KOPT-K1 (cell line): ENCODE data around the gene SLC6A6.

Experiments used
- H3K27ac ChIP-seq: fragments of 200-600 bp; sonication (generic); 2 replicates; pipeline ENCODE4 v1.5.1; 2016; ENCODE audit warnings: antibody characterized with exemption, mild to moderate bottlenecking, low read depth, low read length; ENCODE audit not compliant: poor library complexity, severe bottlenecking
- H3K36me3 ChIP-seq: fragments of 200-600 bp; sonication (generic); 2 replicates; pipeline ENCODE4 v1.5.1; 2017; ENCODE audit warnings: antibody characterized with exemption, mild to moderate bottlenecking, low read length, moderate library complexity; ENCODE audit not compliant: insufficient read depth
- H3K9me3 ChIP-seq: fragments of 200-600 bp; sonication (generic); 2 replicates; pipeline ENCODE4 v1.5.1; 2017; ENCODE audit warnings: antibody characterized with exemption, low read length, mild to moderate bottlenecking; ENCODE audit not compliant: insufficient read depth, poor library complexity, severe bottlenecking

Gene SLC6A6

DNA sequence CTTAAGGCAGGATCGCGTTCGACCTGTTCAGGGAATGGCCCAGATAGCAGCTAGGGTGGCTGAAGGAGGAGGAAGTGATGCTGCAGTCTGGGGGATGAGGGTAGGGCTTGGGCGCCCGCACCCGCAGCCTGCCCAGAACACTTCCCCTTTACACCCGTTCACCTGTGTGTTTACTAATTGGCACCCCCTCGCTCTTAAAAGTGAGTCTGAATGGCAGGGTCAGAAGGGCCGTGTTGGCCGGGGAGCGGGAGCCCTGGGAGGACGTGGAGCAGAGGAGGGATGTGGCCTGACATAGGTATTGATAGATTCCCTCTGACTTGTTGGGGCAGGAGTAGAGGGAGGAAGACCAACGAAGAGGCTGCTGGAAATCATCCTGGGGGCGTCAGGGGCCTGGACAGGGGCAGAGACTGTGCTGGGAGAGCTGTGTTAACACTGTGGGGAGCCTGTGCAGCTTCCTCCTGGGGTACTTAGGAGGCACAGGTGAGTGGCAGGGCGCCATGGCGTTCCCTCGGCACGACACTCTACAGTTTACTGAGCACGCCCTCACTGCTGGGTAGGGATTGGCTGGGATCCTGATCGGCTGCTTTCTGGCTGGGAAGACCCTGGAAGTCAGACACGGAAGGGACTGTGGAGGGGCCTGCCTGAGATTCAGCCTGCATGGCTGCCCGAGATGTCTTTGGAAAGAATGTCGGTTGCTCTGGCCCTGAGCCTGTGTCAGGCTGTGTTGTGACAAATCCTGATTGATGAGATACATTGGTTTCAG, 51.7 kb downstream of the SLC6A6 start:
- Histone ChIP-seq H3K27ac (no peak overlapping the region), H3K9me3 (no peaks in the 10 kb centered on the region), H3K36me3 (peaks cover 94% of the 10 kb centered on the region)

DNA sequence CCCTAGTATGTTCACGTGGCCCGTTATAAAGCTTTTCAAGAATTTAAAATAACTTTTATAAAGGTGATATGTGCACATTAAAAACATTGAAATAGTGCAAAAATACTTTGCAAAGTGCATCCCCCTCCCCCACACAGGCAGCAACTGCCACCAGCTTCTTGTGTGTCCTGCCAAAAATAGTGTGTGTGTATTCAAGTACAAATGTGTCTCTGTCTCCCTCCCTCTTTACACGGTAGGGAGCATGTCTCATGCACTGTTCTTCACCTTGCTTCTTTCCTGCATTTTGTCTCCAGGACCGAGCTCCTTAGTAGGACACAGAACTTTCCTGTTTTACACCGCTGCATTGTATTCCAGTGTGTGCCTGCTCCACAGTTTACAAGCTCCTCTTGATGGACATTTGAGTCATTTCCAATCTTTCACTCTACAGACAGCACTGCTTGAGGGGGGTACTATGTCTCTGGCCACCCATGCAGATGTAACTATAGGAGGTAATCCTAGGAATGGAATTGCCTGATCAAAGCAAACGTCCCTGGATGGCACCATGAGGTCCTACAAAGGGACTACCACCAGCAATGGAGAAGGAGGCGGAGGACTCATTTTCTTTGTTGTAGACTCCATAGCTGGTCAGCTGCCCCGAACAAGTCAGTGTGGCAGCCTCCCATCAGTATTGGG, 52.4 kb downstream of the SLC6A6 start:
- H3K9me3 ChIP-seq: no peaks in the 10 kb centered on the region
- H3K36me3 ChIP-seq: peaks cover 96% of the 10 kb centered on the region
- H3K27ac ChIP-seq: no peak overlapping the region

DNA sequence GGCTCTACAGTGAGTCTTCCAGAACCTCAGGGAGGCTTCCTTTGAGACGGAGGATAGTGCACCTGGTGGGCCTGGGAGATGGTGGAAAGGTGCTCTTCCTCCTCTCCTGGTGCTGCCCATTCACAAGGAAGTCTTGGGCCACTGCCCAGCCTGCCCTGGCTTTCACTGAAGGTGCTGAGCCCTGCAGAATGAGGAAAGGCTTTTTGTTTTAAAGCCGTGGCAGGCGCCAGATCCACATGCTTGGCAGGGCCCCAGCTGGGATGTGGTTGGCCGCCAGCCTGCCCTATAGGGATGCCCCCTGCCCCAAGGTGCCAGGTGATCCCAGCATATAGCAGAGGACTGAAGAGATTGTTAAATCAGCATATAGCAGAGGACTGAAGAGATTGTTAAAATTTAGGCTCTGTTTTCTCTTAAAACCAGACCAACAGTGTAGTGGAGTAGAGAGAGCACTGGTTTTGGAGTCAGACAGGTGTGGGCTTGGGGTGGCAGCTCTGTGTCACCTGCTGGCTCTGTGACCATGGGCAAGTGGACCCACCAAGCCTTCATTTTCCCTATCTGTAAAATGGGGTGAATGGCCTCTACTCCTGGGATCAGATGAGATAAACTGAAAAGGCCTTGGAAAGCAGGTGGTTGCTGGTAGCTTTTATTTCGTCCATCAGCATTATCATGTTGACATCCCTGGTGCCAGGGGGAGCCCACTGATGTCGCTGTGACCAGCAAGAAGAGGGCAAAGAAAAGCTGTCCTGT, 53.3 kb downstream of the SLC6A6 start:
- Histone ChIP-seq H3K27ac (no peak overlapping the region), H3K36me3 (peaks cover 96% of the 10 kb centered on the region), H3K9me3 (no peaks in the 10 kb centered on the region)

DNA sequence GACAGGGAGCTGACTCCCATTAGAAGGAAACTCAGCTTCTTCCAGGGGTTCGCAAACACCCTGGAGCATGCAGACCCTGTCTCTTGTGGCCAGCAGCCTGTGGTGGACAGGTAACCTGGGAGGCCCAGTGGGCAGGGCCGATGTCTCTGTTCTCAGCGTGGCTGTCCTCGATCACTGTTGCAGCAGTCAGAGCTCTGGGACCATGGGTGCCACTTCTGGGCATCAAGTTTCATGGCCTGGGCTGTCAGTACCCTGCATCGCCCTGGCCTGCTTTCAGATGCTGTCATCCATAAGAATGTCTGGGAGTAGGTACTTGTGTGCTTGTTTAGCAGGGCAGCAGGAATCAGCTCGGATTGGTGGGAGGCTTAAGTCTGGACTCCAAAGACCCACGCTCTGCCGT, 54.4 kb downstream of the SLC6A6 start:
- Histone ChIP-seq H3K36me3 (peaks cover 96% of the 10 kb centered on the region), H3K9me3 (no peaks in the 10 kb centered on the region), H3K27ac (no peak overlapping the region)

DNA sequence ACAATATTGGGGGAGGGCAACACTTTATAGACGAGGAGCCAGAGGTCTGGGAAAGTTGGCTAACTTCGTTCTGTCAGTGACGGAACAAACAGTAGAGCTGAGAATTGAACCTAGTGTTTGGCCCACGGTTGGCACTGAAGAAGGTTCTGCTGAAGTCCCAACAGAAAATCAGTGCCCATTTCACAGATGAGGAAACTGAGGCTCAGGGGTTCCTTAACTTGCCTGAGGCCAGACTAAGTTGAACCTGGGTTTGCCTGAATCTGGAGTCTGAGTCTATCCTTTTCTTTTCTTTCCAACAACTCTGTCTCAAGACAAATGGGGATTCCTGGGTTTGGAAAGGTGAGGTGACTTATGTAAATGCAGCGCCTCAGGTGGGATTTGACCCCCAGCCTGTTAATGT, 55.1 kb downstream of the SLC6A6 start:
- H3K36me3 ChIP-seq: peaks cover 94% of the 10 kb centered on the region
- H3K27ac ChIP-seq: no peak overlapping the region
- H3K9me3 ChIP-seq: no peaks in the 10 kb centered on the region

DNA sequence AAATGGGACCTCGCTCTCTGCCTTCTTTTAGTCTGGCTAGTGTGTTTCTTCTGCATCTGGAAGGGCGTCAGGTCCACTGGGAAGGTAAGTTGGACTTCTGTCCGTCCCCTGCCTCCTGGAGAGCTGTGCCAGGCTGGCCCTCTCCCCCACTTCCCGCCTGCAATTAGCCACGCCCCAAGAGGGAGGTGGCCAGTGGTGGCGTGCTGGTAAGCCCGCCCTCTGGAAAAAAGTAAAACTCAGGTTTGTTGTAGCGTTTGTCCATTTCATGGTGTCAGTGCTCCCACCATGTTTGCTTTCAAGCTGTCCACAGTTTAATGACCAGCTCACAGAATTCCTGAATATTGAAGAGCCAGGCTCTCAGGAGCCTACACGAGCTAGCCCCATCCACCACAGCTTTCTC, 55.6 kb downstream of the SLC6A6 start:
- Histone ChIP-seq H3K9me3 (no peaks in the 10 kb centered on the region), H3K27ac (no peak overlapping the region), H3K36me3 (peaks cover 94% of the 10 kb centered on the region)

DNA sequence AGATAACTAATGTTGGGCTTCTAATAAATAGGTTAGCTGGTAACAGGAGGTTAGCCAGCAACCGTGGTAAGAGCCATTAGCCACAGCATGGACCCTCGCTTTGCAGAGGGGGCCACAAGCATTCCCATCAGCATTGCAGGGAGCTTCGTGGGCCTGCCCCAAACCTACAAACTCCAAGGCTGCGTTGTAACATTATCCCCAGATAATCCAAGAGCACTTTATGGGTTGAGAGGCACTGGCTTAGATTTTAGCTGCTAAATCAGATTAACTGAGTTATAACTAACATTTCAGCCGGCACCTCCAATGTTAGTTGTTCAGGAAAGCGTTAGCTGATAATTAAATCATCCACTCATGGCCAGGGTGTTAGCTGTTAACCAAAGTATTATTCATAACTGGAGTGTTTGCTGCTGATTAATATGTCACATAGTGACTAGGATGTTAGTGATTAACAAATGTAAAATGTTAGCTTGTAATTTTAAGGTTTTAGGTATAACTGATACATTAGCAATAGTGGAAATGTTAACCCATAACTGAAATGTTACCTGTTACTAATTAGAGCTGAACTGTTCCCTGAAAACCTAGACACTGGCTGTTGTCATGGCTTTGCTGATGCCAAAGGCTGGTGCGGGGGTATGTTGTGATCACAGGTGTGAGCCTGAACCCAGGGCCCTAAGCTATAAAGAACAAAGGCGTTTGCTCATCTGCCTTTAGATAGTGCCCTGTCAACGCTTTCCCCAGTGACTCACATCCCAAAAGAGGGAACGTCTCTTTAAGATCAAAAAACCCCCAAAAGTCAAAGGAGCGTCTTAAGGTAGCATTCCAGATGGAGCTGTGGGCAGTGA, 56.2 kb downstream of the SLC6A6 start:
- no peak overlapping the region for H3K27ac ChIP-seq
- H3K36me3 ChIP-seq: peaks cover 96% of the 10 kb centered on the region
- H3K9me3 ChIP-seq: no peaks in the 10 kb centered on the region

DNA sequence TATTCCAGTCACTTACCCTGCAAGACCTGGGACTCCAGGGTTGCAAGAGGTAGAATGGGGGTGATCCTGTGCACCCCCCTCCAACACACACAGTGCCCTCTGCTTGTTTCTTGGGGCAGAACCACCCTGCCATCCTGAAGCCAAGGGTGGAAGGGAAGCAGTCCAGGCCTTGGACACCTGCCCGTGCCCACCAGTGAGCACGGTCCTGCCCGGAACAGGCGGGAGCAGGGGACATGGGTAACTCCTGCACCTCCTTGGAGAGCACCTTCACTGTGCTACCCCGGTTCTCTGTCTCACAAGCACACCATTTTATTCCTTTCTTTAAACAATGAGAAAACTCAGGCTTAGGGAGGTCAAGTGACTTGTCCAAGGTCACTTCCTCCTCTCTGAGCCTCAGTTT, 57.0 kb downstream of the SLC6A6 start:
- H3K36me3 ChIP-seq: peaks cover 96% of the 10 kb centered on the region
- no peak overlapping the region for H3K27ac ChIP-seq
- no peaks in the 10 kb centered on the region for H3K9me3 ChIP-seq

DNA sequence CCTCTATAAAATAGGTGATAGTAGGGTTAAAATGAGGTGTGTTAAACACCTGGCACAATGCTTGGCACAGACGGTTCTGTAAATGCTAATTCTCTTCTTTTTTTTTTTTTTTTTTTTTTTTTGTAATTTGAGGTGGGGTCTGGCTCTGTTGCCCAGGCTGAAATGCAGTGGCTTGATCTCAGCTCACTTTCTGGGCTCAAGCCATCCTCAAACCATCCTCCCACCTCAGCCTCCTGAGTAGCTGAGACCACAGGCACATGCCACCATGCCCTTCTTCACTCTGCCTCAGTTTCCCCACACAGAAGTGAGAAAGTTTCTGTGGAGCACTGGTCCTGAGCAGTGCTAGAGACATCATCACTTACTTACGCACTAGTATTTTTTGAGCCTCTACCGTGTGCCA, 57.4 kb downstream of the SLC6A6 start:
- Histone ChIP-seq H3K27ac (no peak overlapping the region), H3K9me3 (no peaks in the 10 kb centered on the region), H3K36me3 (peaks cover 96% of the 10 kb centered on the region)

DNA sequence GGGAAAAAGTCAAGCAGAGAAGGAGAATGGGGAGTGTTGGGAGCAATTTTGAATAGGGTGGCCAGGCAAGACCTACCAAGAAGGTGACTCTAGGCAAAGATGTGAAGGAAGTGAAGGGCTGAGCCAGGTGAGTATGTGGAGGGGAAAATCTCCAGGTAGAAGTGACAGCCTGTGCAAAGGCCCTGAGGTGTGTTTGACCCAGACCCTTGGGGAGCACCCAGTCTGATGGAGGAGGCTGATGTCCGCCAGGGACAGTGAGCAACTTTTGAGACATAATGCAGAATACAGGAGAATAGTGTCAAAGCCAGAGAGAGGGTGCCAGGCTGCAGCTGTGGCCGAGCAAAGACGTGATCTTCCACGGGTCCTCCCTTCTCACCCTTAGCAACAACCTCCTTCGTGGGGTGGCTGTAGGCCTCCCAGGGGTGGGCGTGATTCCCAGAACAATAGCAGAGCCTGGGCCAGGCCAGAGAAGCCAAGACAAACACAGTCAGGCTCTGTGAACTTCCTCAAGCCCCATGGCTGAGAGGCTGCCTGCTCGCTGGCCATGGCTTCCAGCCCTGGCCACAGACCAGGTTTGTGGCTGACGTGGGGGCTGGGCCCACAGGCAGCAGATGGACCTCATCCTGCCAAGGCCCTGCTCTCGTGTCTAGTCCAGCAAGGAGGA, 58.1 kb downstream of the SLC6A6 start:
- peaks cover 96% of the 10 kb centered on the region for H3K36me3 ChIP-seq
- H3K27ac ChIP-seq: no peak overlapping the region
- no peaks in the 10 kb centered on the region for H3K9me3 ChIP-seq

DNA sequence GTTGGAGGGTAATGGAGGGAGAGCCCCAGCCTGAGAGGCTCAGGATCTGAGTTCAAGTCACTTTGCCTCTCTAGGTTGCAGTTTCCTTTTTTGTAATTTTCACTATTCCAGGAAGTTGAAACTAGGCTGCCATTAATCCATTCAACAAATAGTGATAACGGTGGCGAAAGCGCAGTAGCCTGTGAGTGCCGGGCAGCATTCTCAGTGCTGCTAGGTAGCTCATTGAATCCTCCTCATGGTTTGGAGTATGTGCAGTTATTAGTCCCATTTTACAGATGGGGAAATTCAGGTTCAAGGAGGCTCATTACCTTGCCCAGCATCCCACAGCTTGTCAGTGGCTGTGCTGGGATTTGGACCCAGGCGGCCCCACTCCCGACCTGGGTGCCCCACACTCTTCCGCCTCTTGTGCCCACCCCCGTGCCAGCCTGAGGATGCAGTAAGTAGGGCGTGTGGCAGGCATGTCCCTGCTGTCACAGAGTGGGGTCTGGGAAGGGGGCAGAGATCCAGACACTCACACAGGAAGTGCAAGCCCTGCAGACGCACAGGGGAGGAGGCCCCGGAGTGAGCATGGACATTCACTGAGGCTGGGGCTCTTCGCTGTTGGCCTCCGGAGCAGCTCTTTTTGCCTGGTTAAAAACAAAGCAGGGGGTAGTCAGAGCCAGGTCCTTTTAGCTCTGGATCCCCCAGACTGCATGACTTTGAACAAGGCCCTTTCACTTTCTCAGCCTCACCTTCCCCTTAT, 58.8 kb downstream of the SLC6A6 start:
- peaks cover 92% of the 10 kb centered on the region for H3K36me3 ChIP-seq
- H3K9me3 ChIP-seq: no peaks in the 10 kb centered on the region
- no peak overlapping the region for H3K27ac ChIP-seq

DNA sequence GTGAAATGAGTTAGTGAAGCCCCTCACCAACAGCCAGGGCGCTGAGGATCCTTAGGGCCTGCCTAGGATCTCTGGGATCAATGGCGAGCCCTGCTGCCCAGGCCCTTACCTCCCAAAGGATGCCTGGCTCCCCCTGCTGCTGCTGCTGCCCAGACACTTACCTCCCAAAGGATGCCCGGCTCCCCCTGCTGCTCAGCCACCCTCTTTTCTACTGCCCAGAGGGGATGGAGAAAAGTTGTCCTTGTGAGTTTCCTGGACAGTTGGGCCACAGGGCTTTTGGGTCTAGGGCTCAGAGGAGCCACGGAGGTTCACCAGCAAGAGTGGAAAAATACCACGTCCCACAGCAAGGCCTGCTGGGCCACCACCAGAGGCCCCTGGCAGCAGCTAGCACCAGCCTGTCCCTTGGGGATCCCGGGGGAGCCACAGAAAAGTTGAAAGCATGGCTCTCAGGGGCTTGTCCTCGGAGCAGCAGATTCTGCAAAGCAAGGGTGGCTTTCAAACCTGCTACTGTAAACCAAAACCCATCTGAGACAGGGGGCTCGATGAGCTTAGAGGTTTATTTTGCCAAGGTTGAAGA, 59.4 kb downstream of the SLC6A6 start:
- peaks cover 91% of the 10 kb centered on the region for H3K36me3 ChIP-seq
- no peak overlapping the region for H3K27ac ChIP-seq
- H3K9me3 ChIP-seq: no peaks in the 10 kb centered on the region

DNA sequence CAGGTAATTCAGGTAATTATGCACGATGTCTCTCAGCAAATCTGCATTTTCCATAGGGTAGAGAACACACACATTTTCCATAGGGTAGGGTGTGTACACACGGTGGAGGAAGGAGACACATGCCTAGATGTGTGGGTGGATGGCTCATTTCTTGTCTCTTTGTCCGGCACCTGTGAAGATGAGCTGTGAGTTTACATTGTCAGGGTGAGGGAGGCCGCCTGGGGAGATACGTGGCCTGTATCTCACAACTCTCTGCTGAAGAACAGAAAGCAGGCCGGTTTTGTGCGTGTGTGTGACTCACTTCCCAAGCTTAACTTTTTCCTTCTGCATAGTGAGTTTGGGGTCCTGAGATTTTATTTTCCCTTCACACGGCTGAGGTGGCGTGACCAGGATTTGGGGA, 60.3 kb downstream of the SLC6A6 start:
- Histone ChIP-seq H3K27ac (no peak overlapping the region), H3K36me3 (peaks cover 94% of the 10 kb centered on the region), H3K9me3 (no peaks in the 10 kb centered on the region)
